GM10266 (cell line): ENCODE measurements around the gene ARNT2.

Experiments
- DNase-seq: peaks from one replicate; pipeline ENCODE4 v3.0.0; 2012; ENCODE audit errors: extremely low spot score
- TF ChIP-seq, protein P1 (sequence below): IDR thresholded peaks from 2 replicates; pipeline ENCODE4 v1.5.1; 2012; ENCODE audit warnings: mild to moderate bottlenecking, low read depth; ENCODE audit not compliant: control insufficient read depth, insufficient read depth; ENCODE audit errors: missing control alignments

The ARNT2 gene

DNA sequence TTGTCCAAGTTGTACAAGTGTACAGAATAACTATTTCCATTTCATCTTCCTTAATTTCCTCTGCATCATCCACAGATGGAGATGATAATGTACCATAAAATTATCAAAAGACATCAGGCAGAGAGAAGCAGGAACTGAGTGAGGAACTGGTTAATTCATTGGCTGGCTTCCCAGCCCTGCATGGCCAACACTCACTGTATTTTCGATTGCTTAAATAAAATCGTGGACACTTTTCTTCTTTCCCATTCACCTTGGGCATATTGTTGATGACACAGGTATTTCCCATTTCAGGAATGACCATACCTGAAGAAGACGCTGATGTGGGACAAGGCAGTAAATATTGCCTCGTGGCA lies 146.7 kb downstream of the ARNT2 start:
- no peak for DNase-seq
- TF ChIP-seq, protein P1, sequence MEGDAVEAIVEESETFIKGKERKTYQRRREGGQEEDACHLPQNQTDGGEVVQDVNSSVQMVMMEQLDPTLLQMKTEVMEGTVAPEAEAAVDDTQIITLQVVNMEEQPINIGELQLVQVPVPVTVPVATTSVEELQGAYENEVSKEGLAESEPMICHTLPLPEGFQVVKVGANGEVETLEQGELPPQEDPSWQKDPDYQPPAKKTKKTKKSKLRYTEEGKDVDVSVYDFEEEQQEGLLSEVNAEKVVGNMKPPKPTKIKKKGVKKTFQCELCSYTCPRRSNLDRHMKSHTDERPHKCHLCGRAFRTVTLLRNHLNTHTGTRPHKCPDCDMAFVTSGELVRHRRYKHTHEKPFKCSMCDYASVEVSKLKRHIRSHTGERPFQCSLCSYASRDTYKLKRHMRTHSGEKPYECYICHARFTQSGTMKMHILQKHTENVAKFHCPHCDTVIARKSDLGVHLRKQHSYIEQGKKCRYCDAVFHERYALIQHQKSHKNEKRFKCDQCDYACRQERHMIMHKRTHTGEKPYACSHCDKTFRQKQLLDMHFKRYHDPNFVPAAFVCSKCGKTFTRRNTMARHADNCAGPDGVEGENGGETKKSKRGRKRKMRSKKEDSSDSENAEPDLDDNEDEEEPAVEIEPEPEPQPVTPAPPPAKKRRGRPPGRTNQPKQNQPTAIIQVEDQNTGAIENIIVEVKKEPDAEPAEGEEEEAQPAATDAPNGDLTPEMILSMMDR = no peak

DNA sequence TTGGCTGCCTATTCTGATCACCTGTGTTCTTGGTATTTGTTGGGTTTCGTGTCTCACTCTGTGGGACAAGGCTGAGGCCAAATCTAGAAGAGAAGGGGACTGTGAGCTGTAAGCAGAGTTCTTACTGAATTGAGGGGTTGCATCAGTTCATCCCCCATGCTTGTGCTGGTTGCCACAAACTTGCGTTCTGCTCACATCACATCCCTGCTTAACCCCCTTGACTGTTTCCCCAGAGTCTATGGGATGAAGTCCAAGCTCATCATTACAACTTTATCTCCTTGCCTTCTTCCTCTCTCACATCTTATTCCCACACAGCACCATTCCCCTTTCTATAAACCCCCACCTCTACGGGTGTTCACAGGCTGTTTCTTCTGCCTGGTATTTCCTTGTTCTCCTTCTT lies 147.2 kb downstream of the ARNT2 start:
- DNase-seq = no peak
- TF ChIP-seq, protein P1 = no peak

GRCh38 chr15:80554560-80554959 lies 150.4 kb downstream of the ARNT2 start:
- no peak for DNase-seq
- TF ChIP-seq, protein P1 = no peak

DNA sequence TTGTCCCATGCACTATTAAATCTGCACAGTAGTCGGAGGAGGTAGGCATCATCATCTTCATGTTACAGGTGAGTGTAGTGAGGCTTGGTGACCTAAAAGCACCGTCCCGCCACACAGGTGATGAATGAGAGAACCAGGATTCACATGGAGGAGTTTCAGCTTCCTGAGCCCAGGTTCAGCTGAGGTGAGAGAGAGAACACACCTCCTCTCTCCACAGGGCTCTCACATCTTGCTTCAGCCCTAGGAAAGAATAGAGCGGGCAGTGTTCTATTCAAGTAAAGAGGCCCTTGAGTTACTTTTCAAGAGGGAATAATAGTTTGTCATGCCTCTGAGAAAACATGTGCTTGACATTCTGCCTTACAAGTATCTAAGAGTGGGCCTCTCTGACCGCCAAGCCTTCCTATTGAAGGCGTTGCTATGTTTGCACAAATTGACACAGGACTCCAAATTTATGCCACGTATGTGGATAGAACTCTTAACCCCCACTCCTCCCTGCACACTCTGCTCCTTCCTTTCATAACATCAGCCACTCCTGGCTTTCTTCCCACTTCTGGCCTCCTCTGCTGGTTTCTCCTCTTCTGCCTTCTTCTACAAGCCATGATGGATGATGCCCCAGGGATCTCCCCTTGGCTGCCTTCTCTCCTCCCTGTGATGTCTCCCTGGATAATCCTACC lies 152.6 kb downstream of the ARNT2 start:
- TF ChIP-seq, protein P1 = no peak
- no peak for DNase-seq

GRCh38 chr15:80557441-80558234 lies 153.5 kb downstream of the ARNT2 start:
- TF ChIP-seq, protein P1 = no peak
- DNase-seq = no peak

GRCh38 chr15:80558631-80559319 lies 154.6 kb downstream of the ARNT2 start:
- no peak for DNase-seq
- TF ChIP-seq, protein P1 = no peak
